ACC112 (cell line): ENCODE data around the gene VPS54.
"Not testable (repeated sequence)": the region's sequence is repeated elsewhere in the genome, so short reads cannot be mapped to it uniquely, and the experiment has no call there.

ENCODE experiments used
- H2AFZ ChIP-seq: fragments of 200-600 bp; sonication (generic); one replicate; pipeline ENCODE4 v1.6.0; 2017; ENCODE audit warnings: antibody characterized with exemption, low read length; ENCODE audit not compliant: unreplicated experiment
- H3K27ac ChIP-seq: fragments of 200-600 bp; sonication (generic); 2 replicates; pipeline ENCODE4 v1.5.1; 2014; ENCODE audit warnings: low read depth, mild to moderate bottlenecking, antibody characterized with exemption, low read length, moderate library complexity
- H3K27me3 ChIP-seq: fragments of 200-600 bp; sonication (generic); 2 replicates; pipeline ENCODE4 v1.6.1; 2014; ENCODE audit warnings: mild to moderate bottlenecking, antibody characterized with exemption, low read length, moderate library complexity, mixed read lengths; ENCODE audit not compliant: insufficient read depth
- H3K36me3 ChIP-seq: fragments of 200-600 bp; sonication (generic); 2 replicates; pipeline ENCODE4 v1.6.1; 2016; ENCODE audit warnings: mild to moderate bottlenecking, antibody characterized with exemption, low read length, moderate library complexity, mixed read lengths; ENCODE audit not compliant: insufficient read depth
- H3K4me1 ChIP-seq: fragments of 200-600 bp; sonication (generic); one replicate; pipeline ENCODE4 v1.6.1; 2016; ENCODE audit warnings: low read length, mixed read lengths; ENCODE audit not compliant: insufficient read depth, unreplicated experiment, control insufficient read depth
- H3K4me3 ChIP-seq: fragments of 200-600 bp; sonication (generic); 2 replicates; pipeline ENCODE4 v1.5.1; 2014; ENCODE audit warnings: mild to moderate bottlenecking, low read depth, low read length
- H3K79me2 ChIP-seq: fragments of 200-600 bp; sonication (generic); one replicate; pipeline ENCODE4 v1.6.0; 2016; ENCODE audit warnings: low read length; ENCODE audit not compliant: control insufficient read depth, unreplicated experiment, insufficient read depth

VPS54 gene

GRCh38 chr2:63853527-63854310, 165.5 kb downstream of the VPS54 start:
- Histone ChIP-seq H3K79me2 (peaks cover 81% of the 10 kb centered on the region), H2AFZ (no peak overlapping the region), H3K27ac (peak overlapping the region; percentile 60), H3K27me3 (no peaks in the 10 kb centered on the region), H3K4me3 (peak overlapping the region; percentile 2; the same call in 1 of the 2 replicates), H3K4me1 (peaks cover 56% of the 10 kb centered on the region), H3K36me3 (peaks cover 22% of the 10 kb centered on the region)

GRCh38 chr2:63851691-63852311, 167.4 kb downstream of the VPS54 start:
- H3K4me1 ChIP-seq, result peaks cover 58% of the 10 kb centered on the region
- H3K79me2 ChIP-seq, result peaks cover 95% of the 10 kb centered on the region
- peaks cover 11% of the 10 kb centered on the region; the same call in 1 of the 2 replicates for H3K36me3 ChIP-seq
- H3K27me3 ChIP-seq, result no peaks in the 10 kb centered on the region
- no peak overlapping the region for H2AFZ ChIP-seq
- H3K27ac ChIP-seq, result no peak overlapping the region
- no peak overlapping the region for H3K4me3 ChIP-seq

GRCh38 chr2:63850649-63851048, 168.6 kb downstream of the VPS54 start:
- no peak overlapping the region for H3K4me3 ChIP-seq
- H3K79me2 ChIP-seq, result peaks cover 97% of the 10 kb centered on the region
- peaks cover 8% of the 10 kb centered on the region; the same call in 1 of the 2 replicates for H3K36me3 ChIP-seq
- H3K27ac ChIP-seq, result no peak overlapping the region
- H2AFZ ChIP-seq, result no peak overlapping the region
- no peaks in the 10 kb centered on the region for H3K27me3 ChIP-seq
- peaks cover 68% of the 10 kb centered on the region for H3K4me1 ChIP-seq

GRCh38 chr2:63850204-63850571, 169.0 kb downstream of the VPS54 start:
- peak overlapping the region; percentile 42 for H3K27ac ChIP-seq
- peaks cover 73% of the 10 kb centered on the region for H3K4me1 ChIP-seq
- no peaks in the 10 kb centered on the region for H3K27me3 ChIP-seq
- H3K4me3 ChIP-seq, result peak overlapping the region; percentile 36
- peaks cover 97% of the 10 kb centered on the region for H3K79me2 ChIP-seq
- H3K36me3 ChIP-seq, result peaks cover 8% of the 10 kb centered on the region; the same call in 1 of the 2 replicates
- no peak overlapping the region for H2AFZ ChIP-seq

DNA sequence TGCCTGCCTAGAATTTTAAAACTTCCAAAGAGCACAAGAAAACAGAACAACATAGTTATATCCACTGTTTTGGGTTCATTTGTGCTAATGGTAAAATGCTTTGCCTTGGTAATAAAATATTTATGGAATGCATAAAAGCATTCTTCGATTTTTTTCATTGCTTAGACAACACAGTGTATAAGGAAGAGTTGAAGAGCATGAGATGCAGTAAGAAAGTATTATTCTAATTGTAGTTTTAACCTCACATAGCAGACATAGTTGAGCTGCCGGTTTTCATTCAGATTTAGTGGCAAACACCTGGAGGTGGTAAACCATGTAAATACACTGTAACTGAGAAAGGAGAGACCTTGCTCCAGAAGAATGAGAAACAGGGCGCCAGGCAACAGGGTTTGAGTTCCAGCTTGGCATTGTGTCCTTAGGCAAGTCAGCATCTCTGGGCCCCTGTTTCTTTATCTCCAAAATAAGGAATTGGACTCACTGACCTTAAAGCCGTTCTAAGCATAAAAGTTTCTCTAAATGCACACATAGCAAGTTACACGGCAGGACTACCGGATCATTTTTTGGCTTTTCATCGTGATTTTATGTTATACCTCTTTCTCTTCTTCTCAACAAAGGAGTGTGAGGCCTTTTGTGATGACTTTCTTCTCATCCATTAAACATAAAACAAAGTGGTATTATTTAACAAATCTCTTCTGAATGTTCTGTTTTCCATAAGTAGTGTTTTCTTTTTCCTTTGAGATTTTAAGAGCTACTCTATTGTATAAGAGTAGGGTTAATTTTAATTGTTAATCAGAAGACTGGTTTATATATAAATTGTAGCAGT, 169.6 kb downstream of the VPS54 start:
- Histone ChIP-seq H3K27me3 (no peaks in the 10 kb centered on the region), H3K4me1 (peaks cover 79% of the 10 kb centered on the region), H3K4me3 (peak overlapping the region; percentile 36), H3K27ac (peak overlapping the region; percentile 42), H3K36me3 (peaks cover 14% of the 10 kb centered on the region), H2AFZ (no peak overlapping the region), H3K79me2 (peaks cover 98% of the 10 kb centered on the region)

DNA sequence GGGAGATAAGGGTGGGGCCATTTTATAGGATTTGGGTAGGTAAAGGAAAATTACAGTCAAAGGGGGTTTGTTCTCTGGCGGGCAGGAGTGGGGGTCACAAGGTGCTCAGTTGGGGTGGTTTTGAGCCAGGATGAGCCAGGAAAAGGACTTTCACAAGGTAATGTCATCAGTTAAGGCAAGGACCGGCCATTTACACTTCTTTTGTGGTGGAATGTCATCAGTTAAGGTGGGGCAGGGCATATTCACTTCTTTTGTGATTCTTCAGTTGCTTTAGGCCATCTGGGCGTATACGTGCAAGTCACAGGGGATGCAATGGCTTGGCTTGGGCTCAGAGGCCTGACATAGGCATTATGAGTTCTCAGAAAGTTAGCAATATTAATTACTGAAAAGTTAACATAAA, 171.7 kb downstream of the VPS54 start:
- not testable (repeated sequence) for H2AFZ ChIP-seq, H3K27me3 ChIP-seq, H3K4me3 ChIP-seq, H3K27ac ChIP-seq
- Histone ChIP-seq H3K4me1 (peaks cover 67% of the 10 kb centered on the region), H3K36me3 (peaks cover 14% of the 10 kb centered on the region), H3K79me2 (peaks cover 98% of the 10 kb centered on the region)

DNA sequence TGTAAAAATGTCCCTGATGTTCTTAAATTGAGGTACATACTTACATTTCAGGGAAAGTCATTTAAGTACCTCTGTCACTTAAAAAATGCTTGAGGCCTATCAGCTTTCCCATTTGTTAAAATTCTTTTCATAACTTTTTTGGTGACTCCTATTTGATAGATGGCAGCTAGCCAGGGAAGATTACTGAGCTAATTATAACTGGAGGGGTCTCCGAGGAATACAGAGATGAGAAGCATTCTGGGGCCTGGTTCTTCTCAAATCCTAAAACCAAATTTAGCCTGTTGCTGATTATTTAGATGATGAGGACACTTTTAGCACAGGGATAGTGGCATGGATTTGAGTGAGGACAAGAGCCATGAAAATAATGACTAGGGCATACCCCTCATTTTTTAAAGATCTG, 172.7 kb downstream of the VPS54 start:
- H3K27ac ChIP-seq, result no peak overlapping the region
- no peak overlapping the region for H2AFZ ChIP-seq
- peaks cover 9% of the 10 kb centered on the region; the same call in 1 of the 2 replicates for H3K36me3 ChIP-seq
- H3K79me2 ChIP-seq, result peaks cover 96% of the 10 kb centered on the region
- peak overlapping the region; percentile 99 for H3K4me3 ChIP-seq
- no peaks in the 10 kb centered on the region for H3K27me3 ChIP-seq
- peaks cover 57% of the 10 kb centered on the region for H3K4me1 ChIP-seq

- Histone ChIP-seq H3K36me3 (peaks cover 6% of the 10 kb centered on the region; the same call in 1 of the 2 replicates), H3K27ac (0 out of 2 replicates have a peak overlapping the region, but pooled peaks have one; percentile 3), H3K4me3 (peak overlapping the region; percentile 99), H2AFZ (no peak overlapping the region), H3K4me1 (peaks cover 52% of the 10 kb centered on the region), H3K79me2 (peaks cover 90% of the 10 kb centered on the region), H3K27me3 (no peaks in the 10 kb centered on the region)
Observed at GRCh38 chr2:63845866-63846265, 173.4 kb downstream of the VPS54 start.

GRCh38 chr2:63844616-63845015, 174.6 kb downstream of the VPS54 start:
- Histone ChIP-seq H3K27me3 (no peaks in the 10 kb centered on the region), H3K4me1 (peaks cover 45% of the 10 kb centered on the region), H3K4me3 (peak overlapping the region; percentile 99), H3K79me2 (peaks cover 86% of the 10 kb centered on the region), H3K27ac (no peak overlapping the region), H2AFZ (no peak overlapping the region), H3K36me3 (peaks cover 6% of the 10 kb centered on the region; the same call in 1 of the 2 replicates)

DNA sequence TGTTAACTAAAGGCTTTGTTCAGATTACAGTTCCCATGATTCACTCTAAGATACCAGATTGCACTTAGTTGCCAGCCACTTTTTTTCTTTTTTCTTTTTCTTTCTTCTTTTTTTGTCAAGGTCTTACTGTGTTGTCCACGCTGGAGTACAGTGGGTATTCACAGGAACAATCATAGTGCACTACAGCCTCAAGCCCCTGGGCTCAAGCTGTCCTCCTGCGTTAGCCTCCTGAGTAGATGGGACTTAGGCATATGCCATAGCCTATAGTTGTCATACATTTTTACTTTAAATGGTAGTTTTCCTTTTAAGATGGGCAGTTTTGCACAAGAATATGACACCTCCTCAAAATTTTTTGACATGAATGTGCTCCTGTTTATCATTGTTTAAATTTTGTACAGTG, 175.4 kb downstream of the VPS54 start:
- H3K4me1 ChIP-seq, result peaks cover 40% of the 10 kb centered on the region
- H3K4me3 ChIP-seq, result peak overlapping the region; percentile 99
- no peak overlapping the region for H2AFZ ChIP-seq
- no peaks in the 10 kb centered on the region for H3K27me3 ChIP-seq
- peaks cover 78% of the 10 kb centered on the region for H3K79me2 ChIP-seq
- peak overlapping the region; percentile 95 for H3K27ac ChIP-seq
- H3K36me3 ChIP-seq, result peaks cover 6% of the 10 kb centered on the region; the same call in 1 of the 2 replicates
